Suprapubic skin (tissue), 4 donors: ENCODE data around the gene HIVEP3. TPM values are rescaled to one million over a fixed set of nuclear protein-coding genes. Genes with fewer than 3 reads are reported as not detected.

Experiments used
- DNase-seq, 2 donors: peaks; one replicate each; pipeline ENCODE4 v3.0.0-alpha.2; 2019; ENCODE audit warnings: low spot score in 2 of 2
- H3K27ac ChIP-seq: fragments of 200-600 bp; sonication (generic); one replicate; pipeline ENCODE4 v1.5.1; 2019
- H3K27me3 ChIP-seq: fragments of 200-600 bp; sonication (generic); one replicate; pipeline ENCODE4 v1.5.1; 2019
- H3K36me3 ChIP-seq: fragments of 200-600 bp; sonication (generic); one replicate; pipeline ENCODE4 v1.5.1; 2019
- H3K4me1 ChIP-seq: fragments of 200-600 bp; sonication (generic); one replicate; pipeline ENCODE4 v1.5.1; 2019
- H3K4me3 ChIP-seq: fragments of 200-600 bp; sonication (generic); one replicate; pipeline ENCODE4 v1.5.1; 2019; ENCODE audit warnings: mild to moderate bottlenecking
- H3K9me3 ChIP-seq: fragments of 200-600 bp; sonication (generic); one replicate; pipeline ENCODE4 v1.5.1; 2019
- EP300 ChIP-seq: sonication (generic); formaldehyde crosslinking; IDR thresholded peaks from one replicate; pipeline ENCODE4 v1.6.1; 2017; ENCODE audit warnings: antibody characterized with exemption
- POLR2A ChIP-seq, 2 donors: fragments of 450-650 bp; IDR thresholded peaks; one replicate each; pipeline ENCODE4 v1.6.1; 2017; ENCODE audit warnings: antibody characterized with exemption in 2 of 2, mild to moderate bottlenecking in 2 of 2, moderate library complexity in 2 of 2
- POLR2AphosphoS5 ChIP-seq, 3 donors: sonication (generic); formaldehyde crosslinking; IDR thresholded peaks; one replicate each; pipeline ENCODE4 v1.6.1; 2017; ENCODE audit warnings: antibody characterized with exemption in 3 of 3
- WGBS: methylation state at CpG from one replicate; pipeline ENCODE4 v1.1.5; 2018; 5-methylcytosine and 5-hydroxymethylcytosine counted together
- total RNA-seq, 4 donors: library from RNA; depleted of rRNA; stranded (reverse); fragments of >200 nt; gene quantifications; one replicate each; pipeline ENCODE4 v1.1.0, GENCODE V29; 2016
- TF ChIP-seq, protein P1 (sequence below), 2 donors: fragments of 200-600 bp in 1 of 2; fragments of 450-650 bp in 1 of 2; sonication (generic) in 1 of 2; IDR thresholded peaks; one replicate each; pipeline ENCODE4 v1.5.1; 2016 to 2019; ENCODE audit warnings: antibody characterized with exemption in 2 of 2, mild to moderate bottlenecking in 1 of 2, moderate library complexity in 1 of 2

HIVEP3 gene
- total RNA-seq, 4 donors from 2014 or later, result 11.3 to 23.9 (median 18.3) TPM

DNA sequence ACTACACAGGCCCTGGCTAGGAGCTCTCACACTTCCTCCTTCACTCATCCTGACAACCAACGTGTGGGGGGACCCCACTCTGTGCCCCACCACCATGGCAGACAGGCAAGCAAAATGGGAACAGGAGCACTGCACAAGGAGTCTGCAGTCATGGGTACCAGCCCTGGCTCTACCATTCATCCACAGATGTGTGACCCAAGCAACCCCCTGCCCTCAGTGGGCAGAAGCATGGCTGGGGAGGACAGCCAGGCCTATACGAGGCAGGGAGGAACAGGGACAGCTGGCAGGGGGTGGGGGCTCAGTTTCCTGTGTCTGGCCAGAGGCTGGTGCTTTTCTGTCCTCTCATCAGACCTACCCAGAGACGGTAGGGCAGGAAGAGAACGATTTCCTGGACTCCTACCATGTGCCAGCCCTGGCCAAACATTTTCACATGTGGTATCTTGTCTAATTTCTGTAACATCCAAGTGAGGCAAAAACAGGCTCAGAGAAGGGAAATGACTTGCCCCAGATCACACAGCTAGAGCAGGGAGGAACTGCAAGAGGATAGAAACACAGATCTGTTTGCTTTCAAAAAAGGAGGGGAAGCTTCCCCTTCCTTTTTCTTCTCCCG, 178.0 kb downstream of the HIVEP3 start:
- Histone ChIP-seq H3K36me3 (no peaks in the 10 kb centered on the region), H3K4me1 (peaks cover 43% of the 10 kb centered on the region), H3K27ac (no peak overlapping the region), H3K4me3 (no peak overlapping the region), H3K9me3 (no peaks in the 10 kb centered on the region), H3K27me3 (no peaks in the 10 kb centered on the region)
- 45% methylated on average over 3 of the region's 5 CpGs for WGBS
- DNase-seq, result no peak
- no peak for TF ChIP-seq POLR2A (IDR thresholded peaks at IDR 0.05)

DNA sequence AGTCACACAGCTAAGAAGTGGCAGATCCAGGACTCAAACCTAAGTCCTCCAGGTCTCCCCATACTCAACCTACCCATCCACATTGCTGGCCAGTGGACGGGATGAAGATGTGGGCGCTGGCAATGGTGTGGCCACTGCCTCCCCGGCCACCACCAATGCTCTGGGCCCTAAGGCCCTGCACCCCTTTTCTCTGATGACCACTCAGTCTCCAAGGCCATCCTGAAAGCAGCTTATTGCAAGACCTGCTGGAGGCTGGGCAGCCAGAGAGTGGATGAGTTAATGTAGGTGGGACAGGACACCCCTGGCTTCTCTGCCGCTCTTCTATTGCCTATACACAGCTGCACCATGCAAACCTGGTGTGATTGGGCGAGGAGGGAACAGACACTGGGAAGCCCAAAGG, 178.7 kb downstream of the HIVEP3 start:
- DNase-seq, result no peak
- Histone ChIP-seq H3K4me3 (no peak overlapping the region), H3K36me3 (no peaks in the 10 kb centered on the region), H3K27ac (no peak overlapping the region), H3K9me3 (no peaks in the 10 kb centered on the region), H3K27me3 (no peaks in the 10 kb centered on the region), H3K4me1 (peaks cover 47% of the 10 kb centered on the region)
- 100% methylated on average over 2 of the region's 5 CpGs for WGBS
- no peak for TF ChIP-seq POLR2A (IDR thresholded peaks at IDR 0.05)
- no peak for TF ChIP-seq EP300
- no peak for TF ChIP-seq POLR2AphosphoS5 (IDR thresholded peaks at IDR 0.05)
- TF ChIP-seq, protein P1, sequence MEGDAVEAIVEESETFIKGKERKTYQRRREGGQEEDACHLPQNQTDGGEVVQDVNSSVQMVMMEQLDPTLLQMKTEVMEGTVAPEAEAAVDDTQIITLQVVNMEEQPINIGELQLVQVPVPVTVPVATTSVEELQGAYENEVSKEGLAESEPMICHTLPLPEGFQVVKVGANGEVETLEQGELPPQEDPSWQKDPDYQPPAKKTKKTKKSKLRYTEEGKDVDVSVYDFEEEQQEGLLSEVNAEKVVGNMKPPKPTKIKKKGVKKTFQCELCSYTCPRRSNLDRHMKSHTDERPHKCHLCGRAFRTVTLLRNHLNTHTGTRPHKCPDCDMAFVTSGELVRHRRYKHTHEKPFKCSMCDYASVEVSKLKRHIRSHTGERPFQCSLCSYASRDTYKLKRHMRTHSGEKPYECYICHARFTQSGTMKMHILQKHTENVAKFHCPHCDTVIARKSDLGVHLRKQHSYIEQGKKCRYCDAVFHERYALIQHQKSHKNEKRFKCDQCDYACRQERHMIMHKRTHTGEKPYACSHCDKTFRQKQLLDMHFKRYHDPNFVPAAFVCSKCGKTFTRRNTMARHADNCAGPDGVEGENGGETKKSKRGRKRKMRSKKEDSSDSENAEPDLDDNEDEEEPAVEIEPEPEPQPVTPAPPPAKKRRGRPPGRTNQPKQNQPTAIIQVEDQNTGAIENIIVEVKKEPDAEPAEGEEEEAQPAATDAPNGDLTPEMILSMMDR (IDR thresholded peaks at IDR 0.05), result no peak

DNA sequence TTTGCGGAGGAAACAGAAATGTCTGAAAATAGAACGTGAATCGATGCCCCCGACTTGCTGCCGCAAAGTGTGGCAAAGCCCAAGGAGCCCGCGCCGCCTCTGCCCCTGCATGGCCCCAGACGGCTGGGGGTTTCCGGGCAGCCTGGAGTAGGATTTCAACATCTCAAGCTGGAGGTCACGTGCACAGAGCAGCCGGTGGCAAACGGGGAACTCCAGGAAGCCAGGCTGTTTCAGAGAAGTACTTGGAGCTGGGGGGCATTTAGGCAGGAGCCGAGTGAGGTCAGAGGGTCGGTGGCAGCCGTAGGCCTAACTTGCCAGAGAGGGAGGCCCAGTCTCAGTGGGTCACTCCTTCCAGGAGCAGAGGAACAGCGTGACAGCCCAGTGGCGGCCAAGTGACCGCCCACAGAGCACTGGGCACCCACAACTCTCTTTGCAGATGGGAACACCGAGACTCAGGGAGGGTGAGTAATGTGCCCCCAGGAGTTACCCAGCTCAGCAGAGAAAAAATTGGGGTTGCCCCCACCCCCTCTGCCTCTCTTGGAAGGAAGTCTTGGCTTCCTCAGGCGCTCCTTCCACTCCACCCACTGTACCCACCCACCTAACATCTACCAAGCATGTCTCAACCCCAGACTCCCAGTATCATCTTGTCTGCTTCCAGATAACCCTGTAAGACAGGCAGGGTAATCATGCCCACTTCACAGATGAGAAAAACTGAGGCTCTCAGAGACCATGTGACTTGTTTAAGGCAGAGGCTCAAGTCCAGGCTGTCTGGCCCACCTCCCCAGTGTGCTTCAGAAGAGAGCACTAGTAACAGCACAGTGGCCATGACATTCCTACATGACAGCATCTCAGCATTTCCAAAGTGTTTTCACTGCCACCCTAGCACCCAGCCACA, 179.4 kb downstream of the HIVEP3 start:
- H3K4me3 ChIP-seq, result peak overlapping the region; percentile 28
- H3K27me3 ChIP-seq, result no peaks in the 10 kb centered on the region
- H3K9me3 ChIP-seq, result no peaks in the 10 kb centered on the region
- TF ChIP-seq, protein P1 (IDR thresholded peaks at IDR 0.05), result no peak
- peak in 2 of 3 donors; percentile 16 to 35 for TF ChIP-seq POLR2AphosphoS5 (IDR thresholded peaks at IDR 0.05)
- TF ChIP-seq POLR2A (IDR thresholded peaks at IDR 0.05), result no peak
- TF ChIP-seq EP300, result no peak
- WGBS, result 18% methylated on average over 21 of the region's 21 CpGs
- no peaks in the 10 kb centered on the region for H3K36me3 ChIP-seq
- peaks cover 47% of the 10 kb centered on the region for H3K4me1 ChIP-seq
- peak; percentile 84 to 88 for DNase-seq
- peak overlapping the region; percentile 67 for H3K27ac ChIP-seq

DNA sequence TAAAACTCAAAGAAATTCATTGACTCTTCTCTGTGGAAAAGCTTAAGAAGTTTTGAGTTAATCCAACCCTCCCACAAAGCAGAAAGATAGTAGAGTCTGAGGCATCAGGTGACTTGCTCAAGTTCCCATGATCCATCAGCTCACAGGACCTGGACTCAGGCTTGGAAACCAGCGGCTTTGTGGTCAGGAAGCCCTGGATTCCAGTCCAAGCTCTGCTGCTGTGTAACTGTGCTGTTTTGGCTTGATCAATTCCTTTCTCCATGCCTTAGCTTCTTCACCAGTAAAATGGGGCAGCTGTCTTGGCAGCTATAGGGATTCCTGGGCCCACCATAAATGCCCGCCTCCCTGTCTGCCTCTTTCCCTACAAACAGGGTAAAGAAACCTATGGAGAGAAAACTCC, 180.2 kb downstream of the HIVEP3 start:
- no peaks in the 10 kb centered on the region for H3K27me3 ChIP-seq
- no peaks in the 10 kb centered on the region for H3K36me3 ChIP-seq
- peaks cover 47% of the 10 kb centered on the region for H3K4me1 ChIP-seq
- 100% methylated on average over 2 of the region's 2 CpGs for WGBS
- H3K9me3 ChIP-seq, result no peaks in the 10 kb centered on the region
- peak overlapping the region; percentile 28 for H3K4me3 ChIP-seq
- peak overlapping the region; percentile 67 for H3K27ac ChIP-seq
- DNase-seq, result no peak
- TF ChIP-seq EP300, result no peak
- TF ChIP-seq, protein P1 (IDR thresholded peaks at IDR 0.05), result no peak
- no peak for TF ChIP-seq POLR2AphosphoS5 (IDR thresholded peaks at IDR 0.05)
- TF ChIP-seq POLR2A (IDR thresholded peaks at IDR 0.05), result no peak

DNA sequence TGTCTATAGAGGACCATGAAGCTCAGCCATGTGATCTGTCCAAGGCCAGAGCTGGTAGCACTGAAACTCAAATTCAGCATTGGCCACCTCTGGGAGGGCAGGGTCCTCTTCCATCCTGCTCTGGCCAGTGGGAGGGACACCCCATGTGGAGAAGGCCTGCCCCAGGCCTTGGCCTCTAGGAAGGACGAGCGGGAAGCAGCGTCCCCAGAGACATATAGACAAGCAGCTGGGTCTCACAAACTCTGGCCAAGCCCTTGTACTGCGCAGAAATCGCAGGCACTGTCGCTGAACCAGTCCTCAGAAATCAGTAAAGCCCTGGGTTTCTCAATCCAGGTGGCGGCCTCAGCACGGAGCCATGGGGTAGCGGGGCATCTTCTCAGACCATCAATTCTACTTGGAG, 180.7 kb downstream of the HIVEP3 start:
- TF ChIP-seq EP300 (no peak), POLR2AphosphoS5 (IDR thresholded peaks at IDR 0.05) (no peak)
- no peak overlapping the region for H3K27ac ChIP-seq
- H3K27me3 ChIP-seq, result no peaks in the 10 kb centered on the region
- H3K4me1 ChIP-seq, result peaks cover 47% of the 10 kb centered on the region
- no peaks in the 10 kb centered on the region for H3K36me3 ChIP-seq
- no peaks in the 10 kb centered on the region for H3K9me3 ChIP-seq
- no peak overlapping the region for H3K4me3 ChIP-seq
- no peak for DNase-seq
- 94% methylated on average over 6 of the region's 9 CpGs for WGBS

DNA sequence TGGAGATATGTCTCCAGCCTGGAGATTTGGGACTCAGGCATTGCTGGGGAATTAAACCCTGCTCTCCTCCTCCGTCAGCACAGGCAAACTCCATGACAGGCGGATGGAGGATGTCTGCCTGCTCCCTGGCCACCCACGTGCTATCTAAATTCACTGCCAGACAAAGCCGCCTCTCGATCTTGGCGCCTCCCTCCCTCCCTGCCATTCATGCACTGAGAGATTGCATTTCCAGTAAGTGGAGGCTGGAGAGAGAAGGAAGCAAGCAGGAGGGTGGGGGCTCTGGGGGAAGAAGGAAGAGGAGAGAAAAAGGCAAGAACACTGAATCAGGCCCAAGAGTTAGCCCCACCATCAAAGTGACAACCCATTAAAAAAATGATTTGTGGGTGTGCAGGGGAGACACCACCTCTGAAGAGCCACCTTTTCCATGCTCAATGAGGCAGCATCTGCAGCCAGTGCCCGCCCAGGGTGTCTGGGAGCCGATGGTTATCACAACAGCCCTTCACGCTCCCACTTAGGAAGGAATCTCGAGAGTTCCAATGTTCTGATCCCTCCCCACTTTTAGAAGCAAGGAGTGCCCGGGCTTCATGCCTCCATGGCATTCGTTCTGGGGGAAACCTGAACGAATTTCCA, 183.0 kb downstream of the HIVEP3 start:
- H3K27me3 ChIP-seq, result no peaks in the 10 kb centered on the region
- H3K4me1 ChIP-seq, result peaks cover 41% of the 10 kb centered on the region
- H3K27ac ChIP-seq, result no peak overlapping the region
- no peaks in the 10 kb centered on the region for H3K36me3 ChIP-seq
- no peaks in the 10 kb centered on the region for H3K9me3 ChIP-seq
- TF ChIP-seq POLR2AphosphoS5 (IDR thresholded peaks at IDR 0.05), result no peak
- TF ChIP-seq EP300, result no peak
- TF ChIP-seq POLR2A (IDR thresholded peaks at IDR 0.05), result no peak
- TF ChIP-seq, protein P1 (IDR thresholded peaks at IDR 0.05), result no peak
- DNase-seq, result no peak
- 58% methylated on average over 13 of the region's 13 CpGs for WGBS
- no peak overlapping the region for H3K4me3 ChIP-seq
